GM06990 (cell line): Measurements from ENCODE around the gene TMEM11.
A peak's percentile ranks its signal among the peaks of the same experiment; 100 is the strongest.

Source experiments
- DNase-seq: peaks from one replicate; pipeline ENCODE4 v3.0.0-alpha.2; 2011; ENCODE audit not compliant: insufficient read length; ENCODE audit errors: extremely low read depth
- H3K27me3 ChIP-seq: replicated peaks from 2 replicates; pipeline ENCODE4 v1.6.0; 2011; ENCODE audit warnings: low read length; ENCODE audit not compliant: control insufficient read depth, insufficient read depth
- H3K36me3 ChIP-seq: 2 replicates; pipeline ENCODE4 v1.5.1; 2011; ENCODE audit warnings: low read length; ENCODE audit not compliant: control insufficient read depth, insufficient read depth
- H3K4me3 ChIP-seq: replicated peaks from 2 replicates; pipeline ENCODE4 v1.5.1; 2011; ENCODE audit warnings: low read depth, mild to moderate bottlenecking, control low read depth, low read length
- CTCF ChIP-seq: IDR thresholded peaks from 2 replicates; pipeline ENCODE4 v1.5.1; 2011; ENCODE audit warnings: low read length, control low read depth, mild to moderate bottlenecking, inconsistent platforms; ENCODE audit not compliant: insufficient read depth, poor library complexity, severe bottlenecking

The TMEM11 gene

GRCh38 chr17:21214015-21214776, at the start of gene TMEM11:
Gene TMEM11 (minus strand): TSS chr17:21214161. CDS start chr17:21214152, 9 bp downstream.
- Histone ChIP-seq H3K4me3 (peak within 1 kb of the TSS; percentile 93), H3K36me3 (peaks cover 16% of the 10 kb centered on the region), H3K27me3 (no peaks in the 10 kb centered on the region)
- DNase-seq, result peak; percentile 99
- no peak for TF ChIP-seq CTCF

GRCh38 chr17:21263376-21263775, 49.4 kb upstream of the TMEM11 start:
- no peak for TF ChIP-seq CTCF
- Histone ChIP-seq H3K27me3 (no peaks in the 10 kb centered on the region; the same call in 1 of the 2 replicates), H3K36me3 (no peaks in the 10 kb centered on the region), H3K4me3 (no peak overlapping the region)
- DNase-seq, result no peak

GRCh38 chr17:21262259-21262993, 48.5 kb upstream of the TMEM11 start:
- no peak for TF ChIP-seq CTCF
- no peak overlapping the region for H3K4me3 ChIP-seq
- H3K27me3 ChIP-seq, result no peaks in the 10 kb centered on the region; the same call in 1 of the 2 replicates
- DNase-seq, result no peak
- no peaks in the 10 kb centered on the region for H3K36me3 ChIP-seq

GRCh38 chr17:21258593-21258992, 44.6 kb upstream of the TMEM11 start:
- no peak for TF ChIP-seq CTCF
- Histone ChIP-seq H3K36me3 (no peaks in the 10 kb centered on the region), H3K4me3 (no peak overlapping the region), H3K27me3 (no peaks in the 10 kb centered on the region; the same call in 1 of the 2 replicates)
- DNase-seq, result no peak

GRCh38 chr17:21253646-21254441, 39.9 kb upstream of the TMEM11 start:
- Histone ChIP-seq H3K4me3 (peak overlapping the region; percentile 61), H3K36me3 (no peaks in the 10 kb centered on the region), H3K27me3 (peaks cover 2% of the 10 kb centered on the region; the same call in 1 of the 2 replicates)
- DNase-seq, result no peak
- no peak for TF ChIP-seq CTCF
